ENCODE results near the gene PPP1R3G. TPM values are rescaled to one million over a fixed set of nuclear protein-coding genes. Genes with fewer than 3 reads are reported as not detected.

PPP1R3G gene
- total and polyA plus RNA-seq, 2 of the 13 experiments (the other 11 are each of a cell fraction or from before 2014, with no cell fraction given), result 1.2 to 1.3 TPM

DNA sequence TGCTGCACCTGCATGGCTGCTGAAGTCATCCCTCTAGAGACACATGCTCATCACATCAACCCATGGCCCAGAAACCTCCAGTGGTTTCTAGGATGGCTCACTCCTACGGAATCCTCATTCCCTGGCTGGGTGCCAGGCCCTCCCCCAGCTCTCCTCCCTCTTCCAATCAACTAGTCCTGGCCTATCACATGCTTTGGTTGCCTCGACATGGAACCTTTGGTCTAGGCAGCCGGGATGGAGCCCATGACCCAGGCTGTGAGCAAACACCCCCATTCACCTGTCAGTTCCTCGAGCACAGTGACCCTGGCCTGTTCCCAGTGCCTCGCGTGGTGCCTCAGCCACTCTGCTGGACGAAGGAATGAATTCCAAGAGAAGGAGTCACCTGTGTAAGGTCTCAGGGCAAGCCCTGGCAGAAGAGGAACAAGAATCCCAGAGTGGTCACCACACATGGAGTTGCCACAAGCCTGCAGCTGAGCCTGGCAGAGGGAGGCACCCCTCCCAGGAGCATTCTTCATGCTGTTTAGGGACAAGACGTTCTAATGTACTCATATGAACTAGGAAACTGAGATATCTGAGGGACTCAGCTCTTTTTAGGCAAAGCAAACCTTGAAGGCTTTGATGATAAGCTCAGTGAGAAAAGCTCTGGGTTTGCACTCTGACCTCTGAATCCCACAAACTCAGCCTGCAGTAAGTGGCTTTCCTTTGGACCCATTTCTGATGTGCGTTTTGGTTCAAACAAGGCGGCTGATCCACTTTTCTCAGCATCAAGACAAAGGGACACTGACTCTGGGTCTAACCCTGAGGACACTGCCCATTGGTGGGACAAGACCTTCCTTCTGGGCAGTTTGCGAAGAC lies 40.2 kb downstream of the PPP1R3G start (continued):
- TF ChIP-seq, protein P1, sequence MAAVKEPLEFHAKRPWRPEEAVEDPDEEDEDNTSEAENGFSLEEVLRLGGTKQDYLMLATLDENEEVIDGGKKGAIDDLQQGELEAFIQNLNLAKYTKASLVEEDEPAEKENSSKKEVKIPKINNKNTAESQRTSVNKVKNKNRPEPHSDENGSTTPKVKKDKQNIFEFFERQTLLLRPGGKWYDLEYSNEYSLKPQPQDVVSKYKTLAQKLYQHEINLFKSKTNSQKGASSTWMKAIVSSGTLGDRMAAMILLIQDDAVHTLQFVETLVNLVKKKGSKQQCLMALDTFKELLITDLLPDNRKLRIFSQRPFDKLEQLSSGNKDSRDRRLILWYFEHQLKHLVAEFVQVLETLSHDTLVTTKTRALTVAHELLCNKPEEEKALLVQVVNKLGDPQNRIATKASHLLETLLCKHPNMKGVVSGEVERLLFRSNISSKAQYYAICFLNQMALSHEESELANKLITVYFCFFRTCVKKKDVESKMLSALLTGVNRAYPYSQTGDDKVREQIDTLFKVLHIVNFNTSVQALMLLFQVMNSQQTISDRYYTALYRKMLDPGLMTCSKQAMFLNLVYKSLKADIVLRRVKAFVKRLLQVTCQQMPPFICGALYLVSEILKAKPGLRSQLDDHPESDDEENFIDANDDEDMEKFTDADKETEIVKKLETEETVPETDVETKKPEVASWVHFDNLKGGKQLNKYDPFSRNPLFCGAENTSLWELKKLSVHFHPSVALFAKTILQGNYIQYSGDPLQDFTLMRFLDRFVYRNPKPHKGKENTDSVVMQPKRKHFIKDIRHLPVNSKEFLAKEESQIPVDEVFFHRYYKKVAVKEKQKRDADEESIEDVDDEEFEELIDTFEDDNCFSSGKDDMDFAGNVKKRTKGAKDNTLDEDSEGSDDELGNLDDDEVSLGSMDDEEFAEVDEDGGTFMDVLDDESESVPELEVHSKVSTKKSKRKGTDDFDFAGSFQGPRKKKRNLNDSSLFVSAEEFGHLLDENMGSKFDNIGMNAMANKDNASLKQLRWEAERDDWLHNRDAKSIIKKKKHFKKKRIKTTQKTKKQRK (IDR thresholded peaks at IDR 0.05; ENCODE audit: low read length), result no peak
- TF ChIP-seq, protein P2, sequence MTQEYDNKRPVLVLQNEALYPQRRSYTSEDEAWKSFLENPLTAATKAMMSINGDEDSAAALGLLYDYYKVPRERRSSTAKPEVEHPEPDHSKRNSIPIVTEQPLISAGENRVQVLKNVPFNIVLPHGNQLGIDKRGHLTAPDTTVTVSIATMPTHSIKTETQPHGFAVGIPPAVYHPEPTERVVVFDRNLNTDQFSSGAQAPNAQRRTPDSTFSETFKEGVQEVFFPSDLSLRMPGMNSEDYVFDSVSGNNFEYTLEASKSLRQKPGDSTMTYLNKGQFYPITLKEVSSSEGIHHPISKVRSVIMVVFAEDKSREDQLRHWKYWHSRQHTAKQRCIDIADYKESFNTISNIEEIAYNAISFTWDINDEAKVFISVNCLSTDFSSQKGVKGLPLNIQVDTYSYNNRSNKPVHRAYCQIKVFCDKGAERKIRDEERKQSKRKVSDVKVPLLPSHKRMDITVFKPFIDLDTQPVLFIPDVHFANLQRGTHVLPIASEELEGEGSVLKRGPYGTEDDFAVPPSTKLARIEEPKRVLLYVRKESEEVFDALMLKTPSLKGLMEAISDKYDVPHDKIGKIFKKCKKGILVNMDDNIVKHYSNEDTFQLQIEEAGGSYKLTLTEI (CRISPR knock-in tag; conservative IDR thresholded peaks at IDR 0.05), result no peak
- TF ChIP-seq FIP1L1 (IDR thresholded peaks at IDR 0.05; ENCODE audit: borderline replicate concordance, insufficient read depth, low read depth, low read length) (no peak), SOX13 (IDR thresholded peaks at IDR 0.05) (no peak), SOX13 (CRISPR knock-in tag; conservative IDR thresholded peaks at IDR 0.05 in 1 of 2, IDR thresholded peaks at IDR 0.05 in 1 of 2) (no peak), HOXA5 (CRISPR knock-in tag; IDR thresholded peaks at IDR 0.05) (no peak), FOXC1 (CRISPR knock-in tag; IDR thresholded peaks at IDR 0.05; ENCODE audit: borderline replicate concordance) (no peak), REL (CRISPR knock-in tag; conservative IDR thresholded peaks at IDR 0.05) (no peak), TP53 (CRISPR knock-in tag; conservative IDR thresholded peaks at IDR 0.05) (no peak), ZNF75D (CRISPR knock-in tag; IDR thresholded peaks at IDR 0.05; ENCODE audit: borderline replicate concordance) (no peak), CBX5 (CRISPR knock-in tag; IDR thresholded peaks at IDR 0.05; ENCODE audit: borderline replicate concordance) (peak; percentile 41; the same call in 1 of the 2 replicates), GATA4 (IDR thresholded peaks at IDR 0.05; ENCODE audit: borderline replicate concordance, low read depth) (no peak), DR1 (CRISPR knock-in tag; IDR thresholded peaks at IDR 0.05) (no peak), SOX5 (CRISPR knock-in tag; IDR thresholded peaks at IDR 0.05; ENCODE audit: borderline replicate concordance) (0 out of 2 replicates have a peak, but pooled peaks have one; percentile 24)
- TF ChIP-seq, protein P3, sequence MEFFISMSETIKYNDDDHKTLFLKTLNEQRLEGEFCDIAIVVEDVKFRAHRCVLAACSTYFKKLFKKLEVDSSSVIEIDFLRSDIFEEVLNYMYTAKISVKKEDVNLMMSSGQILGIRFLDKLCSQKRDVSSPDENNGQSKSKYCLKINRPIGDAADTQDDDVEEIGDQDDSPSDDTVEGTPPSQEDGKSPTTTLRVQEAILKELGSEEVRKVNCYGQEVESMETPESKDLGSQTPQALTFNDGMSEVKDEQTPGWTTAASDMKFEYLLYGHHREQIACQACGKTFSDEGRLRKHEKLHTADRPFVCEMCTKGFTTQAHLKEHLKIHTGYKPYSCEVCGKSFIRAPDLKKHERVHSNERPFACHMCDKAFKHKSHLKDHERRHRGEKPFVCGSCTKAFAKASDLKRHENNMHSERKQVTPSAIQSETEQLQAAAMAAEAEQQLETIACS (CRISPR knock-in tag; IDR thresholded peaks at IDR 0.05), result no peak
- TF ChIP-seq, protein P4, sequence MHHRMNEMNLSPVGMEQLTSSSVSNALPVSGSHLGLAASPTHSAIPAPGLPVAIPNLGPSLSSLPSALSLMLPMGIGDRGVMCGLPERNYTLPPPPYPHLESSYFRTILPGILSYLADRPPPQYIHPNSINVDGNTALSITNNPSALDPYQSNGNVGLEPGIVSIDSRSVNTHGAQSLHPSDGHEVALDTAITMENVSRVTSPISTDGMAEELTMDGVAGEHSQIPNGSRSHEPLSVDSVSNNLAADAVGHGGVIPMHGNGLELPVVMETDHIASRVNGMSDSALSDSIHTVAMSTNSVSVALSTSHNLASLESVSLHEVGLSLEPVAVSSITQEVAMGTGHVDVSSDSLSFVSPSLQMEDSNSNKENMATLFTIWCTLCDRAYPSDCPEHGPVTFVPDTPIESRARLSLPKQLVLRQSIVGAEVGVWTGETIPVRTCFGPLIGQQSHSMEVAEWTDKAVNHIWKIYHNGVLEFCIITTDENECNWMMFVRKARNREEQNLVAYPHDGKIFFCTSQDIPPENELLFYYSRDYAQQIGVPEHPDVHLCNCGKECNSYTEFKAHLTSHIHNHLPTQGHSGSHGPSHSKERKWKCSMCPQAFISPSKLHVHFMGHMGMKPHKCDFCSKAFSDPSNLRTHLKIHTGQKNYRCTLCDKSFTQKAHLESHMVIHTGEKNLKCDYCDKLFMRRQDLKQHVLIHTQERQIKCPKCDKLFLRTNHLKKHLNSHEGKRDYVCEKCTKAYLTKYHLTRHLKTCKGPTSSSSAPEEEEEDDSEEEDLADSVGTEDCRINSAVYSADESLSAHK (CRISPR knock-in tag; IDR thresholded peaks at IDR 0.05; ENCODE audit: borderline replicate concordance), result no peak
- TF ChIP-seq, protein P5, sequence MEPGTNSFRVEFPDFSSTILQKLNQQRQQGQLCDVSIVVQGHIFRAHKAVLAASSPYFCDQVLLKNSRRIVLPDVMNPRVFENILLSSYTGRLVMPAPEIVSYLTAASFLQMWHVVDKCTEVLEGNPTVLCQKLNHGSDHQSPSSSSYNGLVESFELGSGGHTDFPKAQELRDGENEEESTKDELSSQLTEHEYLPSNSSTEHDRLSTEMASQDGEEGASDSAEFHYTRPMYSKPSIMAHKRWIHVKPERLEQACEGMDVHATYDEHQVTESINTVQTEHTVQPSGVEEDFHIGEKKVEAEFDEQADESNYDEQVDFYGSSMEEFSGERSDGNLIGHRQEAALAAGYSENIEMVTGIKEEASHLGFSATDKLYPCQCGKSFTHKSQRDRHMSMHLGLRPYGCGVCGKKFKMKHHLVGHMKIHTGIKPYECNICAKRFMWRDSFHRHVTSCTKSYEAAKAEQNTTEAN (CRISPR knock-in tag; conservative IDR thresholded peaks at IDR 0.05), result no peak
